GM23338 (cell line): ENCODE measurements around the gene TST. TPM values are rescaled to one million over a fixed set of nuclear protein-coding genes. Genes with fewer than 3 reads are reported as not detected.

Source experiments
- ATAC-seq: fragments of 200-7000 bp; cut with Tn5 transposase; 3 replicates; pipeline ENCODE4 v1.9.1; 2020
- DNase-seq: peaks from one replicate; pipeline ENCODE4 v3.0.0-alpha.2; 2015; ENCODE audit warnings: low spot score
- H2AFZ ChIP-seq: fragments of 200-600 bp; sonication (generic); 2 replicates; pipeline ENCODE4 v1.8.0; 2016; ENCODE audit warnings: antibody characterized with exemption, mild to moderate bottlenecking, moderate library complexity
- H3F3A ChIP-seq: fragments of 200-600 bp; sonication (generic); replicated peaks from 2 replicates; pipeline ENCODE4 v1.8.0; 2017; ENCODE audit warnings: antibody characterized with exemption, mixed run types, low read depth
- H3K27ac ChIP-seq: fragments of 200-600 bp; sonication (generic); 2 replicates; pipeline ENCODE4 v1.6.1; 2016; ENCODE audit warnings: low read depth
- H3K27me3 ChIP-seq: fragments of 200-600 bp; sonication (generic); 2 replicates; pipeline ENCODE4 v1.8.0; 2016; ENCODE audit warnings: mild to moderate bottlenecking, mixed run types, moderate library complexity; ENCODE audit not compliant: insufficient read depth
- H3K36me3 ChIP-seq: fragments of 200-600 bp; sonication (generic); 2 replicates; pipeline ENCODE4 v1.8.0; 2016; ENCODE audit warnings: mild to moderate bottlenecking; ENCODE audit not compliant: insufficient read depth
- H3K4me1 ChIP-seq: fragments of 200-600 bp; sonication (generic); 2 replicates; pipeline ENCODE4 v1.8.0; 2016; ENCODE audit warnings: mild to moderate bottlenecking, moderate library complexity; ENCODE audit not compliant: insufficient read depth
- H3K4me2 ChIP-seq: fragments of 200-600 bp; sonication (generic); 2 replicates; pipeline ENCODE4 v1.7.1; 2017; ENCODE audit warnings: mixed run types
- H3K4me3 ChIP-seq: fragments of 200-600 bp; sonication (generic); 2 replicates; pipeline ENCODE4 v1.6.1; 2016; ENCODE audit warnings: mixed run types
- H3K79me2 ChIP-seq: fragments of 200-600 bp; sonication (generic); replicated peaks from 2 replicates; pipeline ENCODE4 v1.8.0; 2017; ENCODE audit warnings: mild to moderate bottlenecking; ENCODE audit not compliant: insufficient read depth
- H3K9me2 ChIP-seq: fragments of 200-600 bp; sonication (generic); 2 replicates; pipeline ENCODE4 v1.8.0; 2017; ENCODE audit not compliant: insufficient read depth
- H4K20me1 ChIP-seq: fragments of 200-600 bp; sonication (generic); replicated peaks from 2 replicates; pipeline ENCODE4 v1.8.0; 2017; ENCODE audit warnings: mild to moderate bottlenecking; ENCODE audit not compliant: insufficient read depth
- H3K27ac Mint-ChIP-seq: 2 replicates; pipeline ENCODE4 v1.8.0; 2020; ENCODE audit warnings: inconsistent platforms, mild to moderate bottlenecking, moderate library complexity, mixed read lengths
- H3K27me3 Mint-ChIP-seq: 3 replicates; pipeline ENCODE4 v1.8.0; 2022; ENCODE audit warnings: low read depth, mild to moderate bottlenecking, moderate library complexity, mixed read lengths, inconsistent platforms; ENCODE audit not compliant: insufficient read depth, poor library complexity
- H3K36me3 Mint-ChIP-seq: 3 replicates; pipeline ENCODE4 v1.8.0; 2021; ENCODE audit warnings: low read depth, mild to moderate bottlenecking, inconsistent platforms, moderate library complexity, mixed read lengths
- H3K4me1 Mint-ChIP-seq: 3 replicates; pipeline ENCODE4 v1.8.0; 2020; ENCODE audit warnings: mild to moderate bottlenecking, inconsistent platforms, mixed read lengths
- H3K4me3 Mint-ChIP-seq: 3 replicates; pipeline ENCODE4 v1.8.0; 2021; ENCODE audit warnings: moderate library complexity, mild to moderate bottlenecking, inconsistent platforms, mixed read lengths
- H3K9me3 Mint-ChIP-seq: 3 replicates; pipeline ENCODE4 v1.8.0; 2020; ENCODE audit warnings: moderate library complexity, mild to moderate bottlenecking, inconsistent platforms, mixed read lengths
- CREB1 ChIP-seq: fragments of 250-450 bp; sonication (Bioruptor Pico); IDR thresholded peaks from 2 replicates; pipeline ENCODE4 v1.5.0; 2020; ENCODE audit warnings: low read depth, mild to moderate bottlenecking, moderate library complexity
- JUNB ChIP-seq: IDR thresholded peaks from one replicate; pipeline ENCODE4 v1.6.1; 2016; ENCODE audit warnings: antibody characterized with exemption; ENCODE audit not compliant: unreplicated experiment
- NANOG ChIP-seq: IDR thresholded peaks from 2 replicates; pipeline ENCODE4 v1.6.1; 2016; ENCODE audit warnings: antibody characterized with exemption, borderline replicate concordance
- POLR2AphosphoS5 ChIP-seq: IDR thresholded peaks from 2 replicates; pipeline ENCODE4 v1.6.1; 2016; ENCODE audit warnings: antibody characterized with exemption, low read depth
- STAT1 ChIP-seq: IDR thresholded peaks from one replicate; pipeline ENCODE4 v1.6.1; 2016; ENCODE audit warnings: antibody characterized with exemption; ENCODE audit not compliant: unreplicated experiment
- ZNF114 ChIP-seq: fragments of 250-450 bp; sonication (Bioruptor Pico); IDR thresholded peaks from 2 replicates; pipeline ENCODE4 v1.5.0; 2020; ENCODE audit warnings: mild to moderate bottlenecking, moderate library complexity
- polyA plus RNA-seq: library from polyadenylated mRNA; unstranded; fragments of >200 nt; fragmentation: Nextera tagmentation; extraction: Ambion mirVana; gene quantifications from 2 replicates; pipeline ENCODE4 v1.2.1, GENCODE V29; 2016
- total RNA-seq: library from RNA; depleted of rRNA; stranded (reverse); fragments of >200 nt; shearing (Covaris generic); gene quantifications from 2 replicates; pipeline ENCODE4 v1.2.3, GENCODE V29; 2014
- TF ChIP-seq, protein P1 (sequence below): fragments of 250-450 bp; sonication (Bioruptor Pico); IDR thresholded peaks from 2 replicates; pipeline ENCODE4 v1.5.0; 2020; ENCODE audit warnings: mild to moderate bottlenecking, moderate library complexity

The TST gene
- total and polyA plus RNA-seq, 2 experiments from 2014 or later: 14.6 to 32.7 TPM

DNA sequence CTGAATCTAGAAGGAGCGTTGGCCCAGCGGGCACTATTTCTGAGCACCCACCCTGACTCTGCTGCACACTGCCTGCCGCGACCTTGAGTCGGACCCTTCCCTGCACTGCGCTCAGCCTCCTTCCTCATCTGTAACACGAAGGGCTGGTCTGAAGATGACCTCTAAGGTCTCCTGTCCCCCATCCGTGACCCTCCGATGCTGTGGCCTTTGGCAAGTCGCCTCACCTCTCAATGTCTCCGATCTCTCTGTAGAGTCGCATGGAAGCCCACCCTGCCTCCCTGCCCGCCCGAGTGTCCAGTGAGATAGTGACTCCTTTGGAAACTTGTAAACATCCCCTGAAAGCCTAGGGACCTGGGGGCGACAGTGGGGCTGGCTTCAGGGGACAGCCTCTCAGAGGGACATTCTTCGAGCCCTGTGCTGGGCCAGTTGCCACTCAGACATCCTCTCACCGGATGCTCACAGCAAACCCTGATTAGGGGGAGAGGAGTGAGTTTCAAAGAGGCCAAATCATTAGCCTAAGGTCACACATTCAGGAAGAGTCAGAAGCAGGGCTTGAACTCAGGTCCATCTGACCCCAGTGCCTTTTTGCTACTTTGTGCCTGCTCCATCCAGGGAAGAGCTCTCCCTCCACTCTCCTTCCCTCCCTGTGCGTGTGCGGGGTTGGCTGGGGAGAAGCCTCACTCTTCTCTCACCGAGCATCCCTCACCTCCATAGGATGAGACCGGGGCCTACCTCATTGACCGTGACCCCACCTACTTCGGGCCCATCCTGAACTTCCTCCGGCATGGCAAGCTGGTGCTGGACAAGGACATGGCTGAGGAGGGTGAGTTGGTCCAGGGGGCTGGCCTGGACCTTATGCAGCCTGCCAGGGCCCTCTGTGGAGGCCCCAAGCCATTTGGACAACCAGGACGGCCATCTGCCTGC lies 33.4 kb upstream of the TST start:
- Histone ChIP-seq H2AFZ (no peak overlapping the region), H3K79me2 (no peaks in the 10 kb centered on the region), H3K4me1 (peaks cover 3% of the 10 kb centered on the region; the same call in 1 of the 2 replicates), H3K4me3 (peak overlapping the region; percentile 87), H3K36me3 (no peaks in the 10 kb centered on the region; the same call in 1 of the 2 replicates), H3K27ac (no peak overlapping the region), H3K9me2 (no peaks in the 10 kb centered on the region), H3K27me3 (peaks cover 4% of the 10 kb centered on the region; the same call in 1 of the 2 replicates), H3F3A (no peaks in the 10 kb centered on the region), H3K4me2 (peak overlapping the region; percentile 91), H4K20me1 (0 out of 2 replicates have a peak, but pooled peaks cover 4% of the 10 kb centered on the region)
- no peaks in the 10 kb centered on the region for H3K9me3 Mint-ChIP-seq
- DNase-seq: no peak
- H3K27me3 Mint-ChIP-seq: peaks cover 11% of the 10 kb centered on the region
- H3K27ac Mint-ChIP-seq: no peak overlapping the region
- H3K36me3 Mint-ChIP-seq: peaks cover 10% of the 10 kb centered on the region; the same call in 2 of the 3 replicates
- peak overlapping the region; percentile 81 for H3K4me3 Mint-ChIP-seq
- peaks cover 6% of the 10 kb centered on the region for H3K4me1 Mint-ChIP-seq
- no peak for TF ChIP-seq STAT1
- TF ChIP-seq NANOG: no peak
- ATAC-seq: no peak

DNA sequence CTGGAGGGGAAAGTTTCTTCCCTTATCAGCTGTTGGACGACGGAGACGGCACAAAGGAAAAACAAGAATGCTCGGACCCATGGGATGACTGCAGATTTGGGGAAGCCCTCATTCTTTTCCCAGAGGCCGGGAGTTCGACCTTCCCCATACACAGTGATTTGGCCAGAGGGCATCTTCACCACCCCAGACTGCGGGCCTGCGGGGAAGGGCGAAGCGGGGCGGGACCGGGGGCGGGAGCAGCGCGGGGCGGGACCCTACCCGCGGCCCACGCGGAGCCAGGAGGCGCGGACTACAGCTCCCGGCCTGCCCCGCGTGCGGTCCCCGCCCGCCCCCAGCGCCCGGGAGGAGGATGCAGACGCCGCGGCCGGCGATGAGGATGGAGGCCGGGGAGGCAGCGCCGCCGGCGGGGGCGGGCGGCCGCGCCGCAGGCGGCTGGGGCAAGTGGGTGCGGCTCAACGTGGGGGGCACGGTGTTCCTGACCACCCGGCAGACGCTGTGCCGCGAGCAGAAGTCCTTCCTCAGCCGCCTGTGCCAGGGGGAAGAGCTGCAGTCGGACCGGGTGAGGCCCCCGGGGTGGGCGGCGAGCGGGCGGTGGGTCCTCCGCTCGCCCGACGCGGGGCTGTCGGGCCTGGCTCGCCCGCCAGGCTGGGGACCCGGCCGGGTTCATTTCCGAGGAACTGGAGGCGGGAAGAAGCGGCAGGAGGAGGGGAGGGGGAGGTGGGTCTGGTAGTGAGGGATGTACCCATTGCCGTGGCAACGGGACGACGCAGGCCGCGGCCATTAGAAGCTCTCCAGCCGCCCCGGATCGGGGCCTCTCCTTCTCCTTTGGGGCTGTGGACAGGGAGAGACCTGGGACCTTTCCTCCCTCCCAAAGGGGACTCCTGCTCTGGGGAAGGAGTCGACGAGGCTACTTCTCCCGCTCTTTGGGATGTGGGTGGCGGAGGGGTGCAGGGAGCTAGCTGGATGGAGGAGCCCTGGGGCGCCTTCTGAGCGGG lies 32.4 kb upstream of the TST start, which contains the start of gene KCTD17:
KCTD17 (plus strand) TSS at position 352 of the 995 bp plus-strand sequence; CDS start at position 371, 19 bp downstream.
- no peaks in the 10 kb centered on the region for H3K79me2 ChIP-seq
- DNase-seq (peak; percentile 79), ATAC-seq (peak; percentile 95)
- H3K27ac ChIP-seq: no peak within 1 kb of the TSS
- H3K4me1 ChIP-seq: peaks cover 3% of the 10 kb centered on the region; the same call in 1 of the 2 replicates
- TF ChIP-seq JUNB (no peak), CREB1 (CRISPR knock-in tag) (no peak), POLR2AphosphoS5 (peak; percentile 40; the same call in 1 of the 2 replicates), ZNF114 (CRISPR knock-in tag) (no peak)
- TF ChIP-seq, protein P1, sequence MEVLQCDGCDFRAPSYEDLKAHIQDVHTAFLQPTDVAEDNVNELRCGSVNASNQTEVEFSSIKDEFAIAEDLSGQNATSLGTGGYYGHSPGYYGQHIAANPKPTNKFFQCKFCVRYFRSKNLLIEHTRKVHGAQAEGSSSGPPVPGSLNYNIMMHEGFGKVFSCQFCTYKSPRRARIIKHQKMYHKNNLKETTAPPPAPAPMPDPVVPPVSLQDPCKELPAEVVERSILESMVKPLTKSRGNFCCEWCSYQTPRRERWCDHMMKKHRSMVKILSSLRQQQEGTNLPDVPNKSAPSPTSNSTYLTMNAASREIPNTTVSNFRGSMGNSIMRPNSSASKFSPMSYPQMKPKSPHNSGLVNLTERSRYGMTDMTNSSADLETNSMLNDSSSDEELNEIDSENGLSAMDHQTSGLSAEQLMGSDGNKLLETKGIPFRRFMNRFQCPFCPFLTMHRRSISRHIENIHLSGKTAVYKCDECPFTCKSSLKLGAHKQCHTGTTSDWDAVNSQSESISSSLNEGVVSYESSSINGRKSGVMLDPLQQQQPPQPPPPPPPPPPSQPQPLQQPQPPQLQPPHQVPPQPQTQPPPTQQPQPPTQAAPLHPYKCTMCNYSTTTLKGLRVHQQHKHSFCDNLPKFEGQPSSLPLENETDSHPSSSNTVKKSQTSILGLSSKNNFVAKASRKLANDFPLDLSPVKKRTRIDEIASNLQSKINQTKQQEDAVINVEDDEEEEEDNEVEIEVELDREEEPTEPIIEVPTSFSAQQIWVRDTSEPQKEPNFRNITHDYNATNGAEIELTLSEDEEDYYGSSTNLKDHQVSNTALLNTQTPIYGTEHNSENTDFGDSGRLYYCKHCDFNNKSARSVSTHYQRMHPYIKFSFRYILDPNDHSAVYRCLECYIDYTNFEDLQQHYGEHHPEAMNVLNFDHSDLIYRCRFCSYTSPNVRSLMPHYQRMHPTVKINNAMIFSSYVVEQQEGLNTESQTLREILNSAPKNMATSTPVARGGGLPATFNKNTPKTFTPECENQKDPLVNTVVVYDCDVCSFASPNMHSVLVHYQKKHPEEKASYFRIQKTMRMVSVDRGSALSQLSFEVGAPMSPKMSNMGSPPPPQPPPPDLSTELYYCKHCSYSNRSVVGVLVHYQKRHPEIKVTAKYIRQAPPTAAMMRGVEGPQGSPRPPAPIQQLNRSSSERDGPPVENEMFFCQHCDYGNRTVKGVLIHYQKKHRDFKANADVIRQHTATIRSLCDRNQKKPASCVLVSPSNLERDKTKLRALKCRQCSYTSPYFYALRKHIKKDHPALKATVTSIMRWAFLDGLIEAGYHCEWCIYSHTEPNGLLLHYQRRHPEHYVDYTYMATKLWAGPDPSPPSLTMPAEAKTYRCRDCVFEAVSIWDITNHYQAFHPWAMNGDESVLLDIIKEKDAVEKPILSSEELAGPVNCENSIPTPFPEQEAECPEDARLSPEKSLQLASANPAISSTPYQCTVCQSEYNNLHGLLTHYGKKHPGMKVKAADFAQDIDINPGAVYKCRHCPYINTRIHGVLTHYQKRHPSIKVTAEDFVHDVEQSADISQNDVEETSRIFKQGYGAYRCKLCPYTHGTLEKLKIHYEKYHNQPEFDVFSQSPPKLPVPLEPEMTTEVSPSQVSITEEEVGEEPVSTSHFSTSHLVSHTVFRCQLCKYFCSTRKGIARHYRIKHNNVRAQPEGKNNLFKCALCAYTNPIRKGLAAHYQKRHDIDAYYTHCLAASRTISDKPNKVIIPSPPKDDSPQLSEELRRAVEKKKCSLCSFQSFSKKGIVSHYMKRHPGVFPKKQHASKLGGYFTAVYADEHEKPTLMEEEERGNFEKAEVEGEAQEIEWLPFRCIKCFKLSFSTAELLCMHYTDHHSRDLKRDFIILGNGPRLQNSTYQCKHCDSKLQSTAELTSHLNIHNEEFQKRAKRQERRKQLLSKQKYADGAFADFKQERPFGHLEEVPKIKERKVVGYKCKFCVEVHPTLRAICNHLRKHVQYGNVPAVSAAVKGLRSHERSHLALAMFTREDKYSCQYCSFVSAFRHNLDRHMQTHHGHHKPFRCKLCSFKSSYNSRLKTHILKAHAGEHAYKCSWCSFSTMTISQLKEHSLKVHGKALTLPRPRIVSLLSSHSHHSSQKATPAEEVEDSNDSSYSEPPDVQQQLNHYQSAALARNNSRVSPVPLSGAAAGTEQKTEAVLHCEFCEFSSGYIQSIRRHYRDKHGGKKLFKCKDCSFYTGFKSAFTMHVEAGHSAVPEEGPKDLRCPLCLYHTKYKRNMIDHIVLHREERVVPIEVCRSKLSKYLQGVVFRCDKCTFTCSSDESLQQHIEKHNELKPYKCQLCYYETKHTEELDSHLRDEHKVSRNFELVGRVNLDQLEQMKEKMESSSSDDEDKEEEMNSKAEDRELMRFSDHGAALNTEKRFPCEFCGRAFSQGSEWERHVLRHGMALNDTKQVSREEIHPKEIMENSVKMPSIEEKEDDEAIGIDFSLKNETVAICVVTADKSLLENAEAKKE (CRISPR knock-in tag): no peak
- no peaks in the 10 kb centered on the region for H3K9me2 ChIP-seq
- no peaks in the 10 kb centered on the region for H3K9me3 Mint-ChIP-seq
- no peak within 1 kb of the TSS for H3K27ac Mint-ChIP-seq
- peaks cover 6% of the 10 kb centered on the region for H3K4me1 Mint-ChIP-seq
- peaks cover 11% of the 10 kb centered on the region for H3K27me3 Mint-ChIP-seq
- H3K36me3 Mint-ChIP-seq: peaks cover 5% of the 10 kb centered on the region; the same call in 1 of the 3 replicates
- peak within 1 kb of the TSS; percentile 87 for H3K4me3 ChIP-seq
- peak within 1 kb of the TSS; percentile 78; the same call in 1 of the 2 replicates for H2AFZ ChIP-seq
- no peaks in the 10 kb centered on the region; the same call in 1 of the 2 replicates for H3K36me3 ChIP-seq
- peak within 1 kb of the TSS; percentile 81 for H3K4me3 Mint-ChIP-seq
- H3K27me3 ChIP-seq: peaks cover 4% of the 10 kb centered on the region; the same call in 1 of the 2 replicates
- H3K4me2 ChIP-seq: peak within 1 kb of the TSS; percentile 91
- H4K20me1 ChIP-seq: 0 out of 2 replicates have a peak, but pooled peaks cover 4% of the 10 kb centered on the region
- H3F3A ChIP-seq: no peaks in the 10 kb centered on the region
